Loucy (cell line): ENCODE results near the gene ZNRF3.

Experiments used
- H2AFZ ChIP-seq: fragments of 200-600 bp; sonication (generic); 2 replicates; pipeline ENCODE4 v1.6.0; 2016; ENCODE audit warnings: antibody characterized with exemption, mild to moderate bottlenecking, low read length, moderate library complexity
- H3F3A ChIP-seq: fragments of 200-600 bp; 2 replicates; pipeline ENCODE4 v1.6.0; 2016; ENCODE audit warnings: antibody characterized with exemption, low read depth, mild to moderate bottlenecking
- H3K27me3 ChIP-seq: fragments of 200-600 bp; sonication (generic); 2 replicates; pipeline ENCODE4 v1.6.1; 2014; ENCODE audit warnings: low read length, mild to moderate bottlenecking; ENCODE audit not compliant: insufficient read depth, poor library complexity, severe bottlenecking
- H3K36me3 ChIP-seq: fragments of 200-600 bp; sonication (generic); 2 replicates; pipeline ENCODE4 v1.6.1; 2016; ENCODE audit warnings: low read length; ENCODE audit not compliant: insufficient read depth
- H3K4me1 ChIP-seq: fragments of 200-600 bp; sonication (generic); 2 replicates; pipeline ENCODE4 v1.5.1; 2014; ENCODE audit warnings: low read length, mild to moderate bottlenecking; ENCODE audit not compliant: insufficient read depth, poor library complexity, severe bottlenecking
- H3K4me2 ChIP-seq: fragments of 200-600 bp; sonication (generic); 2 replicates; pipeline ENCODE4 v1.6.0; 2014; ENCODE audit warnings: antibody characterized with exemption, low read length, low read depth, mild to moderate bottlenecking; ENCODE audit not compliant: poor library complexity, severe bottlenecking
- H3K4me3 ChIP-seq: fragments of 200-600 bp; sonication (generic); 2 replicates; pipeline ENCODE4 v1.5.1; 2014; ENCODE audit warnings: low read length, mild to moderate bottlenecking, mixed read lengths; ENCODE audit not compliant: poor library complexity, severe bottlenecking
- H3K79me2 ChIP-seq: fragments of 200-600 bp; sonication (generic); 2 replicates; pipeline ENCODE4 v1.6.1; 2014; ENCODE audit warnings: low read length; ENCODE audit not compliant: insufficient read depth
- H3K9ac ChIP-seq: fragments of 200-600 bp; sonication (generic); 2 replicates; pipeline ENCODE4 v1.6.0; 2014; ENCODE audit warnings: mild to moderate bottlenecking, low read depth, low read length, moderate library complexity; ENCODE audit not compliant: poor library complexity, severe bottlenecking
- H3K9me2 ChIP-seq: fragments of 200-600 bp; sonication (generic); replicated peaks from 2 replicates; pipeline ENCODE4 v1.6.1; 2016; ENCODE audit warnings: low read depth, low read length, mixed read lengths
- H3K9me3 ChIP-seq: fragments of 200-600 bp; sonication (generic); 2 replicates; pipeline ENCODE4 v1.6.1; 2014; ENCODE audit warnings: mild to moderate bottlenecking, antibody characterized with exemption, low read length, low read depth; ENCODE audit not compliant: insufficient read depth
- H4K20me1 ChIP-seq: fragments of 200-600 bp; sonication (generic); 2 replicates; pipeline ENCODE4 v1.6.0; 2014; ENCODE audit warnings: antibody characterized with exemption, low read length, mild to moderate bottlenecking; ENCODE audit not compliant: insufficient read depth, poor library complexity, severe bottlenecking
- EZH2phosphoT487 ChIP-seq: fragments of 200-600 bp; IDR thresholded peaks from 2 replicates; pipeline ENCODE4 v1.6.1; 2018; ENCODE audit warnings: antibody characterized with exemption, mild to moderate bottlenecking, moderate library complexity, borderline replicate concordance
- TF ChIP-seq, protein P1 (sequence below): fragments of 200-600 bp; sonication (generic); conservative IDR thresholded peaks from 2 replicates; pipeline ENCODE4 v1.5.1; 2014; ENCODE audit warnings: mild to moderate bottlenecking, antibody characterized with exemption, low read length

The ZNRF3 gene

DNA sequence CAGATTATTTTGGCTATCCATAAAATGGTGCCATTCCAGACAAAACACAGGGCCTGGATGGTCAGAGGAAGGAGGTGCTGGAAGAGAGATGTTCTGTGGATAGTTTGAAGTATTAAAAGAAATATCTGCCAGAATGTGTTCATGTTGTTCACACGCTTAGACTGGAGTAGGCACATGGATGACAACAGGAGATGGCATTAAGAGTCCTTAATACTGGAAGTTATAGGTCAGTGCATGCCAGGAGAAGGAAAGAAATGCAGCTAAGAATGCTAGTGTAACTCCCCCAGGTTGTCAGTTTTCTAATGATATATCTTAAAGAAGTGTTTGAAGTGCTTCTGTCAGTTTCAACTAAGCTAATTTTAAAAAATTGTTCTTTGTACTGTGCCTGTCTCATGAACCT lies 209.7 kb downstream of the ZNRF3 start:
- H3K4me1 ChIP-seq = no peaks in the 10 kb centered on the region
- H3F3A ChIP-seq = no peaks in the 10 kb centered on the region
- H3K4me2 ChIP-seq = no peak overlapping the region

DNA sequence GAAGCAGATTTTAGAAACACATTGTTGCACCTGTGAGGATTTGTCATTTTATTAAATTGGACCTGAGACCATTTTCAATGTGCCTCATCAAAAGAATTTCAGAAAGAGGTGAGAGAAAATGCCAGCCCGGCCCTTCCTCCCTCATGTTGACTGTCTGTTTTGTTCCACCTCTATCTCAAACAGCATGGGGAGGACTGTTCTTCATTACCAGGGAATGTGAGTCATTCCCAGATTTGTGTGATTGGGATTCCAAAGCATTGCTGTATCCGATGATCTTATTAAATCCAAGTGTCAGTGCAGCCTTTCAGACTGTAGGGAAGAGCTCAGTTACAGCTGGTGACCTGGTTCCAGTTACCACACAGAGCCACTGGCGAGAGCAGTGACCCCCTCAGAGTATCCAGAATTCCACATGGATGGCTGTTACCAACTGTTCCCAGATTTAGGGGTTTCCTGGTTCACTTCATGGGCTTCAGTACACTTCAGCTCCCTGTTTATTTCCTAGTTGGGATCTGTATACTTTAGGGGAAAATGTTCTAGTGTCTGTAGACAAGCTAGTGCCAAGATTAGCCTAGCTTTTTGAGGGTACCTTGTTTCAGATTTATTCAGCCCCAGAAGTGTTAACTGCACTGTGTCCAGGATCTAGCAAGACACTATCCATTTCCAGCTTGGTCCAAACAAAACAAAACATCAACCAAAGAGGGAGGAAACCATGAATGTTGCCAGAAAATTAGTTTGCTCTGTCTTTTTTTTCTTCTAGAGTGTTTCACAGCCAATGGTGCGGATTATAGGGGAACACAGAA lies 210.3 kb downstream of the ZNRF3 start:
- H3K4me2 ChIP-seq = no peak overlapping the region
- no peaks in the 10 kb centered on the region for H3F3A ChIP-seq
- no peaks in the 10 kb centered on the region for H3K27me3 ChIP-seq
- H3K9me3 ChIP-seq = no peaks in the 10 kb centered on the region
- no peak overlapping the region for H2AFZ ChIP-seq
- no peaks in the 10 kb centered on the region for H3K9me2 ChIP-seq
- H3K79me2 ChIP-seq = no peaks in the 10 kb centered on the region
- H4K20me1 ChIP-seq = no peaks in the 10 kb centered on the region
- no peaks in the 10 kb centered on the region for H3K36me3 ChIP-seq
- no peaks in the 10 kb centered on the region for H3K4me1 ChIP-seq
- TF ChIP-seq, protein P1, sequence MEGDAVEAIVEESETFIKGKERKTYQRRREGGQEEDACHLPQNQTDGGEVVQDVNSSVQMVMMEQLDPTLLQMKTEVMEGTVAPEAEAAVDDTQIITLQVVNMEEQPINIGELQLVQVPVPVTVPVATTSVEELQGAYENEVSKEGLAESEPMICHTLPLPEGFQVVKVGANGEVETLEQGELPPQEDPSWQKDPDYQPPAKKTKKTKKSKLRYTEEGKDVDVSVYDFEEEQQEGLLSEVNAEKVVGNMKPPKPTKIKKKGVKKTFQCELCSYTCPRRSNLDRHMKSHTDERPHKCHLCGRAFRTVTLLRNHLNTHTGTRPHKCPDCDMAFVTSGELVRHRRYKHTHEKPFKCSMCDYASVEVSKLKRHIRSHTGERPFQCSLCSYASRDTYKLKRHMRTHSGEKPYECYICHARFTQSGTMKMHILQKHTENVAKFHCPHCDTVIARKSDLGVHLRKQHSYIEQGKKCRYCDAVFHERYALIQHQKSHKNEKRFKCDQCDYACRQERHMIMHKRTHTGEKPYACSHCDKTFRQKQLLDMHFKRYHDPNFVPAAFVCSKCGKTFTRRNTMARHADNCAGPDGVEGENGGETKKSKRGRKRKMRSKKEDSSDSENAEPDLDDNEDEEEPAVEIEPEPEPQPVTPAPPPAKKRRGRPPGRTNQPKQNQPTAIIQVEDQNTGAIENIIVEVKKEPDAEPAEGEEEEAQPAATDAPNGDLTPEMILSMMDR = no peak
- no peak for TF ChIP-seq EZH2phosphoT487
- H3K9ac ChIP-seq = no peak overlapping the region
- H3K4me3 ChIP-seq = no peak overlapping the region

More for the DNA sequence above, 209.7 kb downstream of the ZNRF3 start:
- Histone ChIP-seq H4K20me1 (no peaks in the 10 kb centered on the region), H3K9me3 (no peaks in the 10 kb centered on the region), H3K36me3 (no peaks in the 10 kb centered on the region), H3K9me2 (no peaks in the 10 kb centered on the region), H2AFZ (no peak overlapping the region), H3K27me3 (no peaks in the 10 kb centered on the region), H3K9ac (no peak overlapping the region), H3K79me2 (no peaks in the 10 kb centered on the region), H3K4me3 (no peak overlapping the region)
- no peak for TF ChIP-seq EZH2phosphoT487
- TF ChIP-seq, protein P1 = no peak

DNA sequence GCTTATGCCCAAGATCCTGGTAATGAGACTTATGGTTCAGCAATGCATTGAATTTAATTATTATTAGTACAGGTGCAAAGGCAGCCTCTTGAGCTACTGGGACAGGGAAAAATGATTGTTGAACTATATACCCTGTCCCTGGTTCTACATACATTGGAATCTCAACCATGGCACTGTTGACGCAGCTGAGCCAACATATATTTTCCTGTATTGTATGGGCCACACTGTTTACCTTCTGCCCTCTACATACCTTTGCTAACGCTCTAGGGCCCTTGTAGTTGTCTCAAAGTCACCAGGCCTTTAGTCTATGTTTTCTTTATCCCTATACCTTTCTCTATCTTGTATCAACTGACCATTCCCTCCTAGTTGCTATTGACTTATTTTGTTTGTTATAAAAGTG lies 212.1 kb downstream of the ZNRF3 start:
- H3K79me2 ChIP-seq = no peaks in the 10 kb centered on the region
- no peaks in the 10 kb centered on the region for H3K9me3 ChIP-seq
- H3K36me3 ChIP-seq = no peaks in the 10 kb centered on the region
- no peak overlapping the region for H2AFZ ChIP-seq
- H4K20me1 ChIP-seq = no peaks in the 10 kb centered on the region
- no peaks in the 10 kb centered on the region for H3K9me2 ChIP-seq
- H3K27me3 ChIP-seq = no peaks in the 10 kb centered on the region
- no peaks in the 10 kb centered on the region for H3F3A ChIP-seq
- H3K4me2 ChIP-seq = no peak overlapping the region
- H3K9ac ChIP-seq = no peak overlapping the region
- TF ChIP-seq EZH2phosphoT487 = no peak
- TF ChIP-seq, protein P1 = no peak
- no peaks in the 10 kb centered on the region for H3K4me1 ChIP-seq
- no peak overlapping the region for H3K4me3 ChIP-seq
